ENCODE measurements around the gene ZFAND3. TPM values are rescaled to one million over a fixed set of nuclear protein-coding genes. Genes with fewer than 3 reads are reported as not detected.

Gene ZFAND3
- total RNA-seq, 1 donor from 2014 or later: 131 TPM

DNA sequence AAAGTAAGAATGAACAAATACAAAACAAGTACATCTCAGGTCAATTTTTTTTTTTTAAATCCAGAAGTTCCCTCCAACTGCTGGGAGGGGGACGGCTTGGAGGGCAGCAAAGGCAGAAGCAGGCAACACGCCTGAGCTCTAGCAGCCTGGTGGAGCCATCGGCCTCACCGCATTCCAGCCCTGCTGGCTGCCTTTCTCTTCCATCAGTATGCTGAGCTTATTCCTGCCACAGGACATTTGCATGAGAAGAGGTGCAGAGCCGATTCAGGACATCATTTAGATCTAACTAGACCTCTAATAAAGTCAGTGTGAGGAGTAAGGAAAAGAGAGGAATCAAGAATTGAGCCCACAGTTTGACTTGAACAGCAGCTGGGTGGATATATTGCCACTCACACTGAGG lies 318.8 kb downstream of the ZFAND3 start:
- no peaks in the 10 kb centered on the region for H3K9me3 ChIP-seq (ENCODE audit: insufficient read depth, low read depth, low read length)
- no peak overlapping the region for H3K4me2 ChIP-seq (ENCODE audit: low read length)
- no peaks in the 10 kb centered on the region for H3K27me3 Mint-ChIP-seq (ENCODE audit: low read depth, unreplicated experiment)
- FAIRE-seq (no peak), DNase-seq (ENCODE audit: low read depth) (no peak)
- no peaks in the 10 kb centered on the region for H3K9me3 Mint-ChIP-seq (ENCODE audit: unreplicated experiment)
- H3K27ac Mint-ChIP-seq (ENCODE audit: unreplicated experiment): no peak overlapping the region
- H3K4me3 ChIP-seq (ENCODE audit: insufficient read depth, low read depth, low read length): no peak overlapping the region
- TF ChIP-seq, protein P1, sequence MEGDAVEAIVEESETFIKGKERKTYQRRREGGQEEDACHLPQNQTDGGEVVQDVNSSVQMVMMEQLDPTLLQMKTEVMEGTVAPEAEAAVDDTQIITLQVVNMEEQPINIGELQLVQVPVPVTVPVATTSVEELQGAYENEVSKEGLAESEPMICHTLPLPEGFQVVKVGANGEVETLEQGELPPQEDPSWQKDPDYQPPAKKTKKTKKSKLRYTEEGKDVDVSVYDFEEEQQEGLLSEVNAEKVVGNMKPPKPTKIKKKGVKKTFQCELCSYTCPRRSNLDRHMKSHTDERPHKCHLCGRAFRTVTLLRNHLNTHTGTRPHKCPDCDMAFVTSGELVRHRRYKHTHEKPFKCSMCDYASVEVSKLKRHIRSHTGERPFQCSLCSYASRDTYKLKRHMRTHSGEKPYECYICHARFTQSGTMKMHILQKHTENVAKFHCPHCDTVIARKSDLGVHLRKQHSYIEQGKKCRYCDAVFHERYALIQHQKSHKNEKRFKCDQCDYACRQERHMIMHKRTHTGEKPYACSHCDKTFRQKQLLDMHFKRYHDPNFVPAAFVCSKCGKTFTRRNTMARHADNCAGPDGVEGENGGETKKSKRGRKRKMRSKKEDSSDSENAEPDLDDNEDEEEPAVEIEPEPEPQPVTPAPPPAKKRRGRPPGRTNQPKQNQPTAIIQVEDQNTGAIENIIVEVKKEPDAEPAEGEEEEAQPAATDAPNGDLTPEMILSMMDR (IDR thresholded peaks at IDR 0.05; ENCODE audit: insufficient read depth, low read depth, low read length): no peak
- no peak for TF ChIP-seq EZH2 (IDR thresholded peaks at IDR 0.05; ENCODE audit: insufficient read depth, low read length)
- no peaks in the 10 kb centered on the region for H3K36me3 ChIP-seq (ENCODE audit: insufficient read depth, low read length)
- peaks cover 35% of the 10 kb centered on the region for H3K79me2 ChIP-seq (ENCODE audit: insufficient read depth, low read length)
- H2AFZ ChIP-seq (ENCODE audit: low read depth, low read length): no peak overlapping the region
- H3K27me3 ChIP-seq (ENCODE audit: insufficient read depth, low read length): no peaks in the 10 kb centered on the region
- no peaks in the 10 kb centered on the region for H3K4me1 ChIP-seq (ENCODE audit: insufficient read depth, low read length)
- no peak overlapping the region for H3K9ac ChIP-seq (ENCODE audit: low read length)
- H3K36me3 Mint-ChIP-seq (ENCODE audit: low read depth, unreplicated experiment): peaks cover 16% of the 10 kb centered on the region
- peaks cover 20% of the 10 kb centered on the region for H3K4me1 Mint-ChIP-seq (ENCODE audit: low read depth, unreplicated experiment)
- H3K4me3 Mint-ChIP-seq (ENCODE audit: unreplicated experiment): no peak overlapping the region
- peaks cover 87% of the 10 kb centered on the region for H4K20me1 ChIP-seq (ENCODE audit: insufficient read depth, low read length)
- H3K27ac ChIP-seq (ENCODE audit: low read depth, low read length): no peak overlapping the region

DNA sequence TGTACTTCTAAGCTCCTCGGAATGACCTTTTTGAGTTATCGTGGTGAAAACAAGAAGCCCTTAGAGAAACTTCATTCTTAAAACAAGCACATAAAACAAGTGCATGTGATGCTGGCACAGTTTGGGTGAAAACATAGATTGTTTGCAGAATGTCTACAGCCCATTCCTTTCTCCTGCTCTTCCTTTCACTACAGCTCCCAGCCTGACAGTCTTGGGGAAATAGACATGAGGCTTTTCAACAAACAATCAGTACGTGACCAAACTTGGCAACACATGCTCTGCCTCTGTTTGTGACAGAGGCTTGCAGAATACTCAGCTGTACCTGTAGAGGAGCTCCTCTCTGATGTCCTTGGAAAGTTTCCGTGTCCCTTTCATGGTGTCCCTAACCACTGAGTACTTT lies 321.6 kb downstream of the ZFAND3 start:
- Mint-ChIP-seq H3K9me3 (ENCODE audit: unreplicated experiment) (no peaks in the 10 kb centered on the region), H3K4me1 (ENCODE audit: low read depth, unreplicated experiment) (peaks cover 13% of the 10 kb centered on the region), H3K27me3 (ENCODE audit: low read depth, unreplicated experiment) (no peaks in the 10 kb centered on the region), H3K4me3 (ENCODE audit: unreplicated experiment) (no peak overlapping the region), H3K36me3 (ENCODE audit: low read depth, unreplicated experiment) (peaks cover 13% of the 10 kb centered on the region), H3K27ac (ENCODE audit: unreplicated experiment) (no peak overlapping the region)
- H3K4me3 ChIP-seq (ENCODE audit: insufficient read depth, low read depth, low read length): no peak overlapping the region
- FAIRE-seq (no peak), DNase-seq (ENCODE audit: low read depth) (no peak)
- H4K20me1 ChIP-seq (ENCODE audit: insufficient read depth, low read length): peaks cover 89% of the 10 kb centered on the region
- no peaks in the 10 kb centered on the region for H3K27me3 ChIP-seq (ENCODE audit: insufficient read depth, low read length)
- H3K79me2 ChIP-seq (ENCODE audit: insufficient read depth, low read length): peaks cover 30% of the 10 kb centered on the region
- H3K9me3 ChIP-seq (ENCODE audit: insufficient read depth, low read depth, low read length): no peaks in the 10 kb centered on the region
- no peak overlapping the region for H3K9ac ChIP-seq (ENCODE audit: low read length)
- TF ChIP-seq, protein P1 (IDR thresholded peaks at IDR 0.05; ENCODE audit: insufficient read depth, low read depth, low read length): no peak
- no peak for TF ChIP-seq EZH2 (IDR thresholded peaks at IDR 0.05; ENCODE audit: insufficient read depth, low read length)
- no peaks in the 10 kb centered on the region for H3K36me3 ChIP-seq (ENCODE audit: insufficient read depth, low read length)
- H3K4me1 ChIP-seq (ENCODE audit: insufficient read depth, low read length): peaks cover 1% of the 10 kb centered on the region
- no peak overlapping the region for H3K4me2 ChIP-seq (ENCODE audit: low read length)
- H2AFZ ChIP-seq (ENCODE audit: low read depth, low read length): no peak overlapping the region
- H3K27ac ChIP-seq (ENCODE audit: low read depth, low read length): no peak overlapping the region

DNA sequence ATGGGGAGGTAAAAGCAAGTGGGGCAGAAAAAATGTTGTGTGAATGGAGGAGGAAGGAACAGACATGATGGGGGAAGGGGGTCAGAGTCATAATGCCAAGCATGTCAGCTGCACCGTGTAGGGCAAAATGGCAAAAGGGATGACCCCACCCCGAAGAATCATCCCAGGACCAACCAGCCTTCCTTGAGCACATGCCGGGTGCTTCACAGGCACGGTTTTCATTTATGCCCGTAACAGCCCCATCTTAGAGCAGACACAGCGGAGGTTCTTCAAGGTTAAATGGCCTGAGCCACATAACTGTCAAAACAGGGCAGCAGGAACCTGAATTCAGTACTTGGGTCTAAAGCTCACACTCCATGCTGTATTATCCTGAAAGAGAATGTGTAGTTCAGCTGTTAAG lies 322.2 kb downstream of the ZFAND3 start:
- no peak for FAIRE-seq

More for the DNA sequence above, 322.2 kb downstream of the ZFAND3 start:
- peaks cover 20% of the 10 kb centered on the region for H3K4me1 Mint-ChIP-seq (ENCODE audit: low read depth, unreplicated experiment)
- no peak for DNase-seq (ENCODE audit: low read depth)
- no peak overlapping the region for H3K4me2 ChIP-seq (ENCODE audit: low read length)
- no peaks in the 10 kb centered on the region for H3K36me3 ChIP-seq (ENCODE audit: insufficient read depth, low read length)
- H3K27ac ChIP-seq (ENCODE audit: low read depth, low read length): no peak overlapping the region
- H3K9ac ChIP-seq (ENCODE audit: low read length): no peak overlapping the region
- no peaks in the 10 kb centered on the region for H3K27me3 ChIP-seq (ENCODE audit: insufficient read depth, low read length)
- no peaks in the 10 kb centered on the region for H3K9me3 ChIP-seq (ENCODE audit: insufficient read depth, low read depth, low read length)
- no peak overlapping the region for H3K4me3 ChIP-seq (ENCODE audit: insufficient read depth, low read depth, low read length)
- peaks cover 89% of the 10 kb centered on the region for H4K20me1 ChIP-seq (ENCODE audit: insufficient read depth, low read length)
- H3K9me3 Mint-ChIP-seq (ENCODE audit: unreplicated experiment): no peaks in the 10 kb centered on the region
- H3K27me3 Mint-ChIP-seq (ENCODE audit: low read depth, unreplicated experiment): no peaks in the 10 kb centered on the region
- TF ChIP-seq EZH2 (IDR thresholded peaks at IDR 0.05; ENCODE audit: insufficient read depth, low read length): no peak
- TF ChIP-seq, protein P1 (IDR thresholded peaks at IDR 0.05; ENCODE audit: insufficient read depth, low read depth, low read length): no peak
- H3K27ac Mint-ChIP-seq (ENCODE audit: unreplicated experiment): no peak overlapping the region
- no peak overlapping the region for H3K4me3 Mint-ChIP-seq (ENCODE audit: unreplicated experiment)
- H2AFZ ChIP-seq (ENCODE audit: low read depth, low read length): no peak overlapping the region
- peaks cover 13% of the 10 kb centered on the region for H3K36me3 Mint-ChIP-seq (ENCODE audit: low read depth, unreplicated experiment)
- peaks cover 28% of the 10 kb centered on the region for H3K79me2 ChIP-seq (ENCODE audit: insufficient read depth, low read length)
- peaks cover 6% of the 10 kb centered on the region for H3K4me1 ChIP-seq (ENCODE audit: insufficient read depth, low read length)

Data from astrocyte (in vitro differentiated cells and primary cell).